HG03342 (cell line): ENCODE results near the gene DRD4.

Experiments used
- ATAC-seq: cut with Tn5 transposase; IDR thresholded peaks from one replicate; pipeline ENCODE4 v1.9.1; 2021; ENCODE audit warnings: mild to moderate bottlenecking, moderate library complexity; ENCODE audit not compliant: unreplicated experiment

DRD4 gene

GRCh38 chr11:609341-609811, 27.7 kb upstream of the DRD4 start:
- no peak for ATAC-seq

- ATAC-seq, result no peak
Measured at GRCh38 chr11:610146-610801, 26.8 kb upstream of the DRD4 start.

GRCh38 chr11:611001-611996, 25.8 kb upstream of the DRD4 start:
- no peak for ATAC-seq

- ATAC-seq, result no peak
Measured at GRCh38 chr11:612201-612960, 24.7 kb upstream of the DRD4 start.

GRCh38 chr11:612961-613300, 24.1 kb upstream of the DRD4 start:
- ATAC-seq, result no peak

- ATAC-seq, result no peak
Measured at GRCh38 chr11:613369-613968, 23.6 kb upstream of the DRD4 start.

- no peak for ATAC-seq
Measured at GRCh38 chr11:614021-614622, 22.9 kb upstream of the DRD4 start.

- ATAC-seq, result peak; percentile 1
Measured at GRCh38 chr11:614623-615503, 22.2 kb upstream of the DRD4 start.

GRCh38 chr11:615504-616319, 21.4 kb upstream of the DRD4 start, which contains the start of gene IRF7:
Gene IRF7 (minus strand): TSS chr11:615950. CDS start chr11:615364, 586 bp downstream.
- ATAC-seq, result peak; percentile 78

- no peak for ATAC-seq
Measured at GRCh38 chr11:616320-617198, 20.5 kb upstream of the DRD4 start.

- no peak for ATAC-seq
Measured at GRCh38 chr11:617199-617911, 19.7 kb upstream of the DRD4 start.

GRCh38 chr11:617912-618682, 19.0 kb upstream of the DRD4 start:
- no peak for ATAC-seq

- no peak for ATAC-seq
Measured at GRCh38 chr11:618856-619627, 18.0 kb upstream of the DRD4 start.

- no peak for ATAC-seq
Measured at GRCh38 chr11:619628-620050, 17.4 kb upstream of the DRD4 start.

- no peak for ATAC-seq
Measured at GRCh38 chr11:620201-620600, 16.9 kb upstream of the DRD4 start.
